Pancreas (tissue), 10 donors: Measurements from ENCODE around the gene IL9. TPM values are rescaled to one million over a fixed set of nuclear protein-coding genes. Genes with fewer than 3 reads are reported as not detected.

Experiments
- ATAC-seq, 4 donors: fragments of 200-7000 bp; cut with Tn5 transposase; one replicate each; pipeline versions ENCODE4 v1.8.0 to v1.9.1; 2020; ENCODE audit warnings: mild to moderate bottlenecking in 4 of 4, moderate library complexity in 4 of 4
- DNase-seq, 6 donors: peaks; one replicate each; pipeline ENCODE4 v3.0.0-alpha.2; 2020
- FAIRE-seq: peaks from 2 replicates; lab custom pipeline; 2012; peaks lifted over from hg19 to GRCh38; lab: Jason Lieb, UNC
- H3K27ac ChIP-seq, 4 donors: fragments of 200-600 bp; sonication (generic); 1 replicate in 3 of 4; 2 replicates in 1 of 4; pipeline versions ENCODE4 v1.5.0 to v1.8.0; 2020
- H3K27me3 ChIP-seq, 4 donors: fragments of 200-600 bp; one replicate each; pipeline ENCODE4 v1.8.0; 2021
- H3K36me3 ChIP-seq, 3 donors: fragments of 200-600 bp; sonication (generic) in 1 of 3; one replicate each; pipeline versions ENCODE4 v1.5.0 to v1.8.0; 2020 to 2021
- H3K4me1 ChIP-seq, 3 donors: fragments of 200-600 bp; one replicate each; pipeline ENCODE4 v1.8.0; 2021
- H3K4me3 ChIP-seq, 4 donors: fragments of 200-600 bp; sonication (generic) in 2 of 4; one replicate each; pipeline versions ENCODE4 v1.5.0 to v1.8.0; 2020 to 2021
- H3K9me3 ChIP-seq, 4 donors: fragments of 200-600 bp; one replicate each; pipeline ENCODE4 v1.8.0; 2021
- WGBS, 2 donors: extraction: QIAGEN DNeasy Blood & Tissue Kit; methylation state at CpG; one replicate each; pipeline ENCODE4 v1.1.7; 2013; 5-methylcytosine and 5-hydroxymethylcytosine counted together
- intact Hi-C, 3 donors: fragments of 100-400 bp; cut with DNase I; formaldehyde crosslinking; loops; one replicate each; pipeline versions ENCODE4 v1.11.1 to v1.14.2; 2022
- polyA plus RNA-seq, 2 donors: library from polyadenylated mRNA; stranded (reverse); fragments of 200-250 nt; gene quantifications; one replicate each; pipeline ENCODE4 v1.2.3, GENCODE V29; 2013
- total RNA-seq, 6 donors: library from RNA; stranded (reverse); fragmentation: NEBNext Ultra II Directional in 4 of 6; extraction: Animal tissue kit (Norgen Biotek cat#: 25700) in 4 of 6; gene quantifications; one replicate each; pipeline versions ENCODE4 v1.2.1 to v1.2.4, GENCODE V29; 2021 to 2023
- TF ChIP-seq, protein P1 (sequence below), 4 donors: fragments of 200-600 bp; sonication (generic) in 3 of 4; IDR thresholded peaks; one replicate each; pipeline versions ENCODE4 v1.5.0 to v1.8.0; 2021; ENCODE audit warnings: antibody characterized with exemption in 4 of 4
- donor health status: healthy with polysubstance abuse.
- donor health status: DM: no; HTN: no; CAD: no; lungs with moderate emphysema.
- donor health status: DM: no; HTN: no; CAD: no.
- donor health status: control.
- donor health status: control.
- donor health status: Bipolar disorder and iron deficiency.
- donor health status: DM: yes; HTN: yes; CAD: no.
- donor health status: DM: no; HTN: no; CAD: no.
- donor health status: DM: no; HTN: no; CAD: no.
- donor health status: DM: yes; HTN: yes; CAD: no.

IL9 gene
- total and polyA plus RNA-seq, 8 donors: not detected

DNA sequence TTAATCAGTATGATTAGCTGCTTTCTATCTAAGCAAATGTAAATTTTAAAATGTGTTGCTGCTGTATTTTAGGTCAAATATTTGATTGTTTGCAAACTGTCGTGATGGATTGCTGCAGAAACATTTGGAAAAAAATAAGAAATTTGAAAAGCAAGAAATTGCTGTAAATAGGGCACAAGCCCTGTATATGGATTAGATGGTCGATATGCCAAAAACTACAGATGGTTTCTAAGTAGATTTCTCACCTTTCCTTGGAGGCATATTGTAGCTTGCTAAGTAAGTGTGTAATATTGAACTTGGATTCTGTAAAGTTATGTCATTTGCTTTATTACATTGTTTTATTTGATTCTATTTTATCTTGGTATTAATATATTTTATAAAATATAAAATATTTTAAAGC lies 46.1 kb upstream of the IL9 start:
- intact Hi-C loops: loop anchor here in 1 of 3 donors (10.0 kb wide), 1 partner anchor 233 kb away; no protein-coding TSS in a partner anchor
- ATAC-seq (no peak), DNase-seq (no peak), FAIRE-seq (no peak)
- H3K36me3 ChIP-seq: no peaks in the 10 kb centered on the region
- H3K27me3 ChIP-seq: no peaks in the 10 kb centered on the region
- no peak overlapping the region for H3K4me3 ChIP-seq
- H3K9me3 ChIP-seq: no peaks in the 10 kb centered on the region
- TF ChIP-seq, protein P1, sequence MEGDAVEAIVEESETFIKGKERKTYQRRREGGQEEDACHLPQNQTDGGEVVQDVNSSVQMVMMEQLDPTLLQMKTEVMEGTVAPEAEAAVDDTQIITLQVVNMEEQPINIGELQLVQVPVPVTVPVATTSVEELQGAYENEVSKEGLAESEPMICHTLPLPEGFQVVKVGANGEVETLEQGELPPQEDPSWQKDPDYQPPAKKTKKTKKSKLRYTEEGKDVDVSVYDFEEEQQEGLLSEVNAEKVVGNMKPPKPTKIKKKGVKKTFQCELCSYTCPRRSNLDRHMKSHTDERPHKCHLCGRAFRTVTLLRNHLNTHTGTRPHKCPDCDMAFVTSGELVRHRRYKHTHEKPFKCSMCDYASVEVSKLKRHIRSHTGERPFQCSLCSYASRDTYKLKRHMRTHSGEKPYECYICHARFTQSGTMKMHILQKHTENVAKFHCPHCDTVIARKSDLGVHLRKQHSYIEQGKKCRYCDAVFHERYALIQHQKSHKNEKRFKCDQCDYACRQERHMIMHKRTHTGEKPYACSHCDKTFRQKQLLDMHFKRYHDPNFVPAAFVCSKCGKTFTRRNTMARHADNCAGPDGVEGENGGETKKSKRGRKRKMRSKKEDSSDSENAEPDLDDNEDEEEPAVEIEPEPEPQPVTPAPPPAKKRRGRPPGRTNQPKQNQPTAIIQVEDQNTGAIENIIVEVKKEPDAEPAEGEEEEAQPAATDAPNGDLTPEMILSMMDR (IDR thresholded peaks at IDR 0.05): no peak
- H3K4me1 ChIP-seq: no peaks in the 10 kb centered on the region
- H3K27ac ChIP-seq: no peak overlapping the region
- WGBS, 2 donors: 51 to 58% methylated on average over 2 of the region's 2 CpGs

DNA sequence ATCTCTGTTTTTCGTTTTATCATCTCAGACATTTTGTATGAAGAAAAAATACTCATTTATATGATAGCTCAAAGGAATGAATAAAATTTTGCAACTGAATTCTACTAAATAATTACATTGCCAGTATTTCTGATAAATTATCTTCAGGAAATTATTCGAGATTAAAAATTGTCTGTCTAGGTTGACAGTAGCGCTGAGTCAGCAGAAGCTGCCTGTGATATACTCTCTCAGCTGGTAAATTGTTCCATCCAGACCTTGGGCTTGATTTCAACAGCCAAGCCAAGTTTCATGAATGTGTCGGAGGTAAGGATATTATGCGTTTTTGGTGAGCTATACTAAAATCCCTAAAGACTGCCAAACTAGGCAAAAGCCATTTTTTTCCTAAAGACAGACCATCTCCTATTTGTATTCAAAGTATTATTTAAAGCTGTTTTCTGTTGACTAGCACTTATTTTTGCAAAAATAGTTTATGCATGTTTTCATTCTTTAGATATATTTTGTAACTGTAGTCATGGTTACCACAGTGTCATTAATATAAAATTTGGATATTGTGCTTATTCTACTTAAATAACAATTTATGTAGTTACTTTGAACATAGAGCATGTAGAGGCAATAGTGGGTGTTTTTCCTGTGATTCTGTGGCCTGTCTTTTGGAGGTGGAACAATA lies 41.7 kb upstream of the IL9 start:
- no peak overlapping the region for H3K4me3 ChIP-seq
- H3K9me3 ChIP-seq: no peaks in the 10 kb centered on the region
- DNase-seq: no peak
- intact Hi-C loops: no loop called here
- H3K27me3 ChIP-seq: no peaks in the 10 kb centered on the region
- H3K4me1 ChIP-seq: no peaks in the 10 kb centered on the region
- H3K27ac ChIP-seq: no peak overlapping the region
- no peak for FAIRE-seq
- 69 to 77% methylated on average over 5 of the region's 5 CpGs for WGBS, 2 donors
- no peaks in the 10 kb centered on the region for H3K36me3 ChIP-seq
- TF ChIP-seq, protein P1 (IDR thresholded peaks at IDR 0.05): no peak
- ATAC-seq: no peak

DNA sequence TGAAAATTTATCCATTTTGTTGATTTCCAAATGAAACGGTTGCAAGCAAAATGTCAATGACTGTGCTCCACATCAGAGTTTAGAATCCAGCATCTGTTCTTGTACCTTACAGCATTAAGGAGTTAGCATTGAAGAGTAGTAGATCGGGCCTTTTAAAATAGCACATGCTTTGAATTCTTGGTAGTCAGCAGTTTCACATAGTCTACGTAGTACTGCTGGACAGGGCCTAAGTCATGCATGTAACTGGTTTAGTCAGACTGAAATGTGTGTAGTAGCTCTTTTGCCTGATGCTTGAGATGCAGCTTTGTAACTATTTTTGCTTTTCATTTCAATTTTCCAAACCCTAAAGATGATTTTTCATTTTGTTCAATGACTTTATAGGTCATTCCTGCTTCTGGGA lies 39.3 kb upstream of the IL9 start:
- TF ChIP-seq, protein P1 (IDR thresholded peaks at IDR 0.05): no peak
- no peak for DNase-seq
- FAIRE-seq: no peak
- intact Hi-C loops: no loop called here
- Histone ChIP-seq H3K4me3 (no peak overlapping the region), H3K27me3 (peaks cover 0 to 15% (median 6%) of the 10 kb centered on the region in 4 donors), H3K36me3 (no peaks in the 10 kb centered on the region), H3K4me1 (no peaks in the 10 kb centered on the region), H3K9me3 (no peaks in the 10 kb centered on the region), H3K27ac (no peak overlapping the region)
- no peak for ATAC-seq
- WGBS, 2 donors: 64 to 74% methylated on average over 3 of the region's 3 CpGs

DNA sequence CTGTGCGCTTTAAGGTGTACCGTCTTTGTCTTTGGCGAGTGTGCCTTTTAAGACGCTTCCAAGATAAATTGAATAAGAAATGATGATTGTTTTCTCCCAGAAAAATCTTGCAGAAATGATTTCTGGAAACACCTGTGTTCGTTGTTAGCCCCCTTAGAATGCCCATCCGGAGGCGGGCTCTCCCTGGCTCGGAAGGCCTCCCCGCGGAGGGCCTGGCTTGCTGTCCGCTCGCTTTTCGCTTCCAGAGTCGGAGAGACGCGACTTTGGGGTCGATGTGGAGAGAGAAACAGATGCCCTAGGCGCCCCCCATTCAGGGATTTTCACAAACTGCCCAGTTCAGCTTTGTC lies 35.3 kb upstream of the IL9 start:
- Histone ChIP-seq H3K4me3 (no peak overlapping the region), H3K9me3 (no peaks in the 10 kb centered on the region), H3K27ac (no peak overlapping the region), H3K27me3 (peaks cover 0 to 33% (median 10%) of the 10 kb centered on the region in 4 donors), H3K4me1 (no peaks in the 10 kb centered on the region), H3K36me3 (no peaks in the 10 kb centered on the region)
- intact Hi-C loops: no loop called here
- WGBS, 2 donors: 17 to 29% methylated on average over 18 of the region's 18 CpGs
- DNase-seq (no peak), ATAC-seq (no peak), FAIRE-seq (no peak)
- TF ChIP-seq, protein P1 (IDR thresholded peaks at IDR 0.05): no peak
